Measurements from ENCODE around the gene CD19.

GRCh38 chr16:28946681-28947080 lies 14.9 kb downstream of the CD19 start:
- TF ChIP-seq POLR2AphosphoS2 (IDR thresholded peaks at IDR 0.05; ENCODE audit: low read depth, low read length): no peak
- no peak for TF ChIP-seq ZNF622 (IDR thresholded peaks at IDR 0.05)
- TF ChIP-seq E2F4 (IDR thresholded peaks at IDR 0.05; ENCODE audit: low read depth, low read length): no peak
- no peak for TF ChIP-seq STAT1 (conservative IDR thresholded peaks at IDR 0.05)
- no peak for TF ChIP-seq CHD2 (IDR thresholded peaks at IDR 0.05; ENCODE audit: borderline replicate concordance, low read depth, low read length)

Measured in GM12878 (cell line).